Stromal cell of bone marrow (primary cell): ENCODE data around the gene DBN1.
A peak's percentile ranks its signal among the peaks of the same experiment; 100 is the strongest.

ENCODE experiments used
- DNase-seq: peaks from one replicate; pipeline ENCODE4 v3.0.0-alpha.2; 2012; ENCODE audit warnings: low read depth

Gene DBN1

GRCh38 chr5:177504086-177505056, 30.9 kb upstream of the DBN1 start:
- DNase-seq: no peak

GRCh38 chr5:177503351-177504085, 30.1 kb upstream of the DBN1 start:
- DNase-seq: no peak

- DNase-seq: no peak
Observed at GRCh38 chr5:177502886-177503285, 29.5 kb upstream of the DBN1 start.

- DNase-seq: no peak
Observed at GRCh38 chr5:177501874-177502678, 28.6 kb upstream of the DBN1 start.

GRCh38 chr5:177500685-177501522, 27.5 kb upstream of the DBN1 start:
- peak; percentile 63 for DNase-seq

GRCh38 chr5:177499842-177500241, 26.4 kb upstream of the DBN1 start:
- DNase-seq: no peak

- DNase-seq: no peak
Observed at GRCh38 chr5:177498013-177498787, 24.8 kb upstream of the DBN1 start.

- peak; percentile 90 for DNase-seq
Observed at GRCh38 chr5:177497292-177498012, 24.0 kb upstream of the DBN1 start, which contains the start of gene PDLIM7. Gene PDLIM7, minus strand, starts transcription at chr5:177497604. Its CDS starts 1,092 bp downstream, at chr5:177496512.

GRCh38 chr5:177496727-177497291, 23.4 kb upstream of the DBN1 start:
- peak; percentile 87 for DNase-seq

GRCh38 chr5:177496070-177496726, 22.8 kb upstream of the DBN1 start:
- no peak for DNase-seq

- DNase-seq: peak; percentile 77
Observed at GRCh38 chr5:177495243-177496060, 22.0 kb upstream of the DBN1 start.

GRCh38 chr5:177494346-177495195, 21.1 kb upstream of the DBN1 start:
- peak; percentile 70 for DNase-seq

- no peak for DNase-seq
Observed at GRCh38 chr5:177493795-177494345, 20.4 kb upstream of the DBN1 start.

- DNase-seq: no peak
Observed at GRCh38 chr5:177492841-177493240, 19.4 kb upstream of the DBN1 start.

- DNase-seq: no peak
Observed at GRCh38 chr5:177491983-177492746, 18.7 kb upstream of the DBN1 start.

- no peak for DNase-seq
Observed at GRCh38 chr5:177491429-177491945, 18.1 kb upstream of the DBN1 start.
